ENCODE results near the gene VSX2.

- TF ChIP-seq, protein P1, sequence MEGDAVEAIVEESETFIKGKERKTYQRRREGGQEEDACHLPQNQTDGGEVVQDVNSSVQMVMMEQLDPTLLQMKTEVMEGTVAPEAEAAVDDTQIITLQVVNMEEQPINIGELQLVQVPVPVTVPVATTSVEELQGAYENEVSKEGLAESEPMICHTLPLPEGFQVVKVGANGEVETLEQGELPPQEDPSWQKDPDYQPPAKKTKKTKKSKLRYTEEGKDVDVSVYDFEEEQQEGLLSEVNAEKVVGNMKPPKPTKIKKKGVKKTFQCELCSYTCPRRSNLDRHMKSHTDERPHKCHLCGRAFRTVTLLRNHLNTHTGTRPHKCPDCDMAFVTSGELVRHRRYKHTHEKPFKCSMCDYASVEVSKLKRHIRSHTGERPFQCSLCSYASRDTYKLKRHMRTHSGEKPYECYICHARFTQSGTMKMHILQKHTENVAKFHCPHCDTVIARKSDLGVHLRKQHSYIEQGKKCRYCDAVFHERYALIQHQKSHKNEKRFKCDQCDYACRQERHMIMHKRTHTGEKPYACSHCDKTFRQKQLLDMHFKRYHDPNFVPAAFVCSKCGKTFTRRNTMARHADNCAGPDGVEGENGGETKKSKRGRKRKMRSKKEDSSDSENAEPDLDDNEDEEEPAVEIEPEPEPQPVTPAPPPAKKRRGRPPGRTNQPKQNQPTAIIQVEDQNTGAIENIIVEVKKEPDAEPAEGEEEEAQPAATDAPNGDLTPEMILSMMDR (IDR thresholded peaks at IDR 0.05), result no peak
- TF ChIP-seq, protein P2, sequence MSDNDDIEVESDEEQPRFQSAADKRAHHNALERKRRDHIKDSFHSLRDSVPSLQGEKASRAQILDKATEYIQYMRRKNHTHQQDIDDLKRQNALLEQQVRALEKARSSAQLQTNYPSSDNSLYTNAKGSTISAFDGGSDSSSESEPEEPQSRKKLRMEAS (IDR thresholded peaks at IDR 0.05), result no peak
- TF ChIP-seq ATOH8 (CRISPR knock-in tag; IDR thresholded peaks at IDR 0.05; ENCODE audit: low read depth) (no peak), POLR2A (IDR thresholded peaks at IDR 0.05; ENCODE audit: low read length) (no peak), ZC3H11A (IDR thresholded peaks at IDR 0.05) (no peak)
These were observed 3.5 kb downstream of the VSX2 start for GRCh38 chr14:74242780-74243042.

Data from A549 (cell line).